ENCODE measurements around the gene GZMB. TPM values are rescaled to one million over a fixed set of nuclear protein-coding genes. Genes with fewer than 3 reads are reported as not detected.

GZMB gene
- 1 to 10 TPM in 1 of 4 donors, under 1 TPM in 2, not detected in 1; 0.29 to 1.0 (median 0.83) TPM for total RNA-seq
- polyA plus RNA-seq, result under 1 TPM; 0.22 to 0.59 (median 0.32) TPM
- long read RNA-seq, donor 1, partial matches to known transcripts, result 0 of 1 reads
- long read RNA-seq, donor 1, other reads (novel, unspliced or antisense), result 0 of 1 reads
- long read RNA-seq, donor 2, result 0 reads

GRCh38 chr14:24634158-24634557 lies at the start of gene GZMB:
Gene GZMB, minus strand, starts transcription at chr14:24634190. Its CDS starts 30 bp downstream, at chr14:24634160.
- Histone ChIP-seq H3K27ac (no peak within 1 kb of the TSS), H3K4me3 (no peak within 1 kb of the TSS), H3K36me3 (ENCODE audit: insufficient read depth in 1 of 2, low read depth in 1 of 2) (no peaks in the 10 kb centered on the region), H3K4me1 (no peaks in the 10 kb centered on the region), H3K9me3 (no peaks in the 10 kb centered on the region), H3K27me3 (ENCODE audit: insufficient read depth in 3 of 3, low read length in 2 of 3) (no peaks in the 10 kb centered on the region)
- DNase-seq (no peak), ATAC-seq (no peak)
- 54 to 58% (median 56%) methylated on average over 2 of the region's 2 CpGs for WGBS, 3 donors
- intact Hi-C loops (cut with DNase I), result no loop called here
- no peak for TF ChIP-seq CTCF (IDR thresholded peaks at IDR 0.05)

- ATAC-seq (no peak), DNase-seq (no peak)
- no peaks in the 10 kb centered on the region for H3K36me3 ChIP-seq (ENCODE audit: insufficient read depth in 1 of 2, low read depth in 1 of 2)
- no peak for TF ChIP-seq CTCF (IDR thresholded peaks at IDR 0.05)
- intact Hi-C loops (cut with DNase I), result no loop called here
- H3K4me1 ChIP-seq, result no peaks in the 10 kb centered on the region
- H3K27me3 ChIP-seq (ENCODE audit: insufficient read depth in 3 of 3, low read length in 2 of 3), result peaks cover 0 to 3% (median 0%) of the 10 kb centered on the region in 3 donors
- H3K9me3 ChIP-seq, result no peaks in the 10 kb centered on the region
- H3K27ac ChIP-seq, result no peak overlapping the region
- WGBS, 3 donors, result 37 to 57% (median 49%) methylated on average over 1 of the region's 1 CpG
- H3K4me3 ChIP-seq, result no peak overlapping the region
These were observed 47.1 kb upstream of the GZMB start for GRCh38 chr14:24681056-24681455.

GRCh38 chr14:24680516-24680915 lies 46.5 kb upstream of the GZMB start:
- intact Hi-C loops (cut with DNase I), result no loop called here
- TF ChIP-seq CTCF (IDR thresholded peaks at IDR 0.05), result no peak
- Histone ChIP-seq H3K27me3 (ENCODE audit: insufficient read depth in 3 of 3, low read length in 2 of 3) (peaks cover 0 to 3% (median 0%) of the 10 kb centered on the region in 3 donors), H3K4me1 (no peaks in the 10 kb centered on the region), H3K36me3 (ENCODE audit: insufficient read depth in 1 of 2, low read depth in 1 of 2) (no peaks in the 10 kb centered on the region), H3K4me3 (no peak overlapping the region), H3K9me3 (no peaks in the 10 kb centered on the region), H3K27ac (no peak overlapping the region)
- WGBS, 3 donors, result 65 to 77% (median 77%) methylated on average over 4 of the region's 4 CpGs
- no peak for DNase-seq
- ATAC-seq, result no peak

GRCh38 chr14:24679248-24679961 lies 45.4 kb upstream of the GZMB start:
- WGBS, 3 donors, result 61 to 66% (median 66%) methylated on average over 12 of the region's 12 CpGs
- no peak overlapping the region for H3K4me3 ChIP-seq
- H3K27me3 ChIP-seq (ENCODE audit: insufficient read depth in 3 of 3, low read length in 2 of 3), result no peaks in the 10 kb centered on the region
- no peaks in the 10 kb centered on the region for H3K4me1 ChIP-seq
- H3K9me3 ChIP-seq, result no peaks in the 10 kb centered on the region
- no peak for DNase-seq
- intact Hi-C loops (cut with DNase I), result no loop called here
- ATAC-seq, result no peak
- TF ChIP-seq CTCF (IDR thresholded peaks at IDR 0.05), result no peak
- no peak overlapping the region for H3K27ac ChIP-seq
- H3K36me3 ChIP-seq (ENCODE audit: insufficient read depth in 1 of 2, low read depth in 1 of 2), result no peaks in the 10 kb centered on the region

Data from psoas muscle (tissue), 8 donors.